NOMO-1 (cell line): ENCODE data around the gene BRAP.
A peak's percentile ranks its signal among the peaks of the same experiment; 100 is the strongest.
"Not testable (repeated sequence)": the region's sequence is repeated elsewhere in the genome, so short reads cannot be mapped to it uniquely, and the experiment has no call there.

Source experiments
- DNase-seq, 2 experiments: peaks; one replicate each; lab custom pipeline; 2025; ENCODE audit not compliant: unreplicated experiment in 2 of 2; lab: John Stamatoyannopoulos, UW

Gene BRAP

GRCh38 chr12:111677186-111677585 is 8.6 kb downstream of the BRAP start:
- no peak for DNase-seq

GRCh38 chr12:111673503-111673902 is 12.3 kb downstream of the BRAP start:
- DNase-seq: no peak

GRCh38 chr12:111672822-111673381 is 12.9 kb downstream of the BRAP start:
- no peak for DNase-seq

GRCh38 chr12:111664961-111665865 is 20.5 kb downstream of the BRAP start:
- DNase-seq: no peak

- DNase-seq: no peak
These were observed 21.3 kb downstream of the BRAP start for GRCh38 chr12:111664499-111664898.

GRCh38 chr12:111656016-111656415 is 29.7 kb downstream of the BRAP start:
- no peak for DNase-seq

GRCh38 chr12:111655356-111655755 is 30.4 kb downstream of the BRAP start:
- DNase-seq: no peak

- no peak for DNase-seq
These were observed 32.2 kb downstream of the BRAP start for GRCh38 chr12:111653596-111653995.

GRCh38 chr12:111652530-111652929 is 33.2 kb downstream of the BRAP start:
- DNase-seq: not testable (repeated sequence)

GRCh38 chr12:111650912-111651311 is 34.8 kb downstream of the BRAP start:
- DNase-seq: peak; percentile 10 to 71

- no peak for DNase-seq
These were observed 40.3 kb downstream of the BRAP start for GRCh38 chr12:111645433-111645832.

GRCh38 chr12:111643427-111643826 is 42.3 kb downstream of the BRAP start:
- DNase-seq: no peak

GRCh38 chr12:111642681-111643426 is 42.9 kb downstream of the BRAP start:
- no peak for DNase-seq

- DNase-seq: no peak
These were observed 45.2 kb downstream of the BRAP start for GRCh38 chr12:111640506-111640905.

GRCh38 chr12:111638556-111638955 is 47.2 kb downstream of the BRAP start:
- DNase-seq: no peak

GRCh38 chr12:111636209-111636945 is 49.4 kb downstream of the BRAP start:
- no peak for DNase-seq

- DNase-seq: peak; percentile 5 to 19
These were observed 50.2 kb downstream of the BRAP start for GRCh38 chr12:111635524-111635923.

- no peak for DNase-seq
These were observed 57.1 kb downstream of the BRAP start for GRCh38 chr12:111628505-111629260.

GRCh38 chr12:111626230-111626629 is 59.5 kb downstream of the BRAP start:
- no peak for DNase-seq

- no peak for DNase-seq
These were observed 61.2 kb downstream of the BRAP start for GRCh38 chr12:111624540-111624939.
